ACC112 (cell line): ENCODE results near the gene TECPR1.

Experiments
- H2AFZ ChIP-seq: fragments of 200-600 bp; sonication (generic); one replicate; pipeline ENCODE4 v1.6.0; 2017; ENCODE audit warnings: antibody characterized with exemption, low read length; ENCODE audit not compliant: unreplicated experiment
- H3K27ac ChIP-seq: fragments of 200-600 bp; sonication (generic); 2 replicates; pipeline ENCODE4 v1.5.1; 2014; ENCODE audit warnings: low read depth, mild to moderate bottlenecking, antibody characterized with exemption, low read length, moderate library complexity
- H3K27me3 ChIP-seq: fragments of 200-600 bp; sonication (generic); 2 replicates; pipeline ENCODE4 v1.6.1; 2014; ENCODE audit warnings: mild to moderate bottlenecking, antibody characterized with exemption, low read length, moderate library complexity, mixed read lengths; ENCODE audit not compliant: insufficient read depth
- H3K36me3 ChIP-seq: fragments of 200-600 bp; sonication (generic); 2 replicates; pipeline ENCODE4 v1.6.1; 2016; ENCODE audit warnings: mild to moderate bottlenecking, antibody characterized with exemption, low read length, moderate library complexity, mixed read lengths; ENCODE audit not compliant: insufficient read depth
- H3K4me1 ChIP-seq: fragments of 200-600 bp; sonication (generic); one replicate; pipeline ENCODE4 v1.6.1; 2016; ENCODE audit warnings: low read length, mixed read lengths; ENCODE audit not compliant: insufficient read depth, unreplicated experiment, control insufficient read depth
- H3K4me3 ChIP-seq: fragments of 200-600 bp; sonication (generic); 2 replicates; pipeline ENCODE4 v1.5.1; 2014; ENCODE audit warnings: mild to moderate bottlenecking, low read depth, low read length
- H3K79me2 ChIP-seq: fragments of 200-600 bp; sonication (generic); one replicate; pipeline ENCODE4 v1.6.0; 2016; ENCODE audit warnings: low read length; ENCODE audit not compliant: control insufficient read depth, unreplicated experiment, insufficient read depth

The TECPR1 gene

GRCh38 chr7:98266840-98267239, 14.8 kb upstream of the TECPR1 start:
- Histone ChIP-seq H3K4me1 (peaks cover 7% of the 10 kb centered on the region), H3K27me3 (no peaks in the 10 kb centered on the region), H3K27ac (no peak overlapping the region), H3K79me2 (no peaks in the 10 kb centered on the region), H3K4me3 (no peak overlapping the region), H3K36me3 (no peaks in the 10 kb centered on the region), H2AFZ (no peak overlapping the region)

- peak overlapping the region; percentile 63 for H3K27ac ChIP-seq
- no peaks in the 10 kb centered on the region for H3K79me2 ChIP-seq
- no peaks in the 10 kb centered on the region for H3K27me3 ChIP-seq
- H3K36me3 ChIP-seq, result no peaks in the 10 kb centered on the region
- peaks cover 7% of the 10 kb centered on the region for H3K4me1 ChIP-seq
- H2AFZ ChIP-seq, result no peak overlapping the region
- H3K4me3 ChIP-seq, result no peak overlapping the region
These were observed 13.8 kb upstream of the TECPR1 start for GRCh38 chr7:98265841-98266271.

- Histone ChIP-seq H3K4me3 (no peak overlapping the region), H3K36me3 (no peaks in the 10 kb centered on the region), H3K27ac (no peak overlapping the region), H3K4me1 (no peaks in the 10 kb centered on the region), H3K27me3 (no peaks in the 10 kb centered on the region), H2AFZ (no peak overlapping the region), H3K79me2 (peaks cover 10% of the 10 kb centered on the region)
These were observed 5.7 kb upstream of the TECPR1 start for GRCh38 chr7:98257701-98258100.

- Histone ChIP-seq H2AFZ (no peak overlapping the region), H3K36me3 (no peaks in the 10 kb centered on the region), H3K79me2 (peaks cover 15% of the 10 kb centered on the region), H3K4me3 (no peak overlapping the region), H3K4me1 (peaks cover under 1% of the 10 kb centered on the region), H3K27ac (no peak overlapping the region), H3K27me3 (no peaks in the 10 kb centered on the region)
These were observed 4.4 kb upstream of the TECPR1 start for GRCh38 chr7:98256431-98256830.

GRCh38 chr7:98254951-98255610, 3.0 kb upstream of the TECPR1 start:
- H3K4me1 ChIP-seq, result peaks cover 5% of the 10 kb centered on the region
- H3K27ac ChIP-seq, result no peak overlapping the region
- H3K79me2 ChIP-seq, result peaks cover 15% of the 10 kb centered on the region

GRCh38 chr7:98254516-98254915, 2.5 kb upstream of the TECPR1 start:
- no peaks in the 10 kb centered on the region for H3K36me3 ChIP-seq
- H2AFZ ChIP-seq, result no peak overlapping the region
- H3K27me3 ChIP-seq, result no peaks in the 10 kb centered on the region
- H3K79me2 ChIP-seq, result peaks cover 15% of the 10 kb centered on the region
- H3K4me1 ChIP-seq, result peaks cover 5% of the 10 kb centered on the region
- H3K27ac ChIP-seq, result no peak overlapping the region
- H3K4me3 ChIP-seq, result no peak overlapping the region

More at GRCh38 chr7:98254951-98255610, 3.0 kb upstream of the TECPR1 start:
- Histone ChIP-seq H3K27me3 (no peaks in the 10 kb centered on the region), H3K4me3 (no peak overlapping the region), H3K36me3 (no peaks in the 10 kb centered on the region), H2AFZ (no peak overlapping the region)

GRCh38 chr7:98252425-98253054, 508 bp upstream of the TECPR1 start:
- Histone ChIP-seq H3K27me3 (no peaks in the 10 kb centered on the region), H2AFZ (peak overlapping the region; percentile 63), H3K4me3 (peak overlapping the region; percentile 95), H3K27ac (no peak overlapping the region), H3K4me1 (peaks cover 5% of the 10 kb centered on the region), H3K36me3 (no peaks in the 10 kb centered on the region), H3K79me2 (peaks cover 15% of the 10 kb centered on the region)

GRCh38 chr7:98251231-98251600, 816 bp downstream of the TECPR1 start:
- peaks cover 5% of the 10 kb centered on the region for H3K4me1 ChIP-seq
- H2AFZ ChIP-seq, result no peak overlapping the region
- no peaks in the 10 kb centered on the region for H3K27me3 ChIP-seq
- no peaks in the 10 kb centered on the region for H3K36me3 ChIP-seq
- peaks cover 15% of the 10 kb centered on the region for H3K79me2 ChIP-seq
- no peak overlapping the region for H3K27ac ChIP-seq
- H3K4me3 ChIP-seq, result peak overlapping the region; percentile 95

GRCh38 chr7:98250789-98251188, 1.2 kb downstream of the TECPR1 start:
- Histone ChIP-seq H3K27ac (no peak overlapping the region), H3K4me3 (no peak overlapping the region; the same call in 1 of the 2 replicates), H3K36me3 (no peaks in the 10 kb centered on the region), H2AFZ (no peak overlapping the region), H3K27me3 (no peaks in the 10 kb centered on the region), H3K4me1 (peaks cover 5% of the 10 kb centered on the region), H3K79me2 (peaks cover 15% of the 10 kb centered on the region)

GRCh38 chr7:98249106-98249505, 2.9 kb downstream of the TECPR1 start:
- Histone ChIP-seq H3K27me3 (no peaks in the 10 kb centered on the region), H2AFZ (no peak overlapping the region), H3K27ac (no peak overlapping the region), H3K4me1 (peaks cover 5% of the 10 kb centered on the region), H3K36me3 (no peaks in the 10 kb centered on the region), H3K4me3 (no peak overlapping the region), H3K79me2 (peaks cover 15% of the 10 kb centered on the region)

- H3K36me3 ChIP-seq, result no peaks in the 10 kb centered on the region
- H3K27me3 ChIP-seq, result no peaks in the 10 kb centered on the region
- peaks cover 5% of the 10 kb centered on the region for H3K4me1 ChIP-seq
- H3K27ac ChIP-seq, result no peak overlapping the region
- H2AFZ ChIP-seq, result no peak overlapping the region
- H3K4me3 ChIP-seq, result no peak overlapping the region
- peaks cover 10% of the 10 kb centered on the region for H3K79me2 ChIP-seq
These were observed 3.9 kb downstream of the TECPR1 start for GRCh38 chr7:98248156-98248555.
